Measurements from ENCODE around the gene CORO1A. TPM values are rescaled to one million over a fixed set of nuclear protein-coding genes. Genes with fewer than 3 reads are reported as not detected.
A peak's percentile ranks its signal among the peaks of the same experiment; 100 is the strongest.

Gene CORO1A
- total and polyA plus RNA-seq, 2 experiments from 2014 or later = 10.2 to 23.5 TPM

- no peak overlapping the region for H3K4me3 Mint-ChIP-seq
- no peak for DNase-seq (ENCODE audit: low spot score)
- no peak for ATAC-seq
Measured at GRCh38 chr16:30186444-30186781, 3.0 kb downstream of the CORO1A start.

GRCh38 chr16:30186782-30187555 is 3.6 kb downstream of the CORO1A start:
- no peak overlapping the region for H3K4me3 Mint-ChIP-seq
- peaks cover 4% of the 10 kb centered on the region; the same call in 1 of the 2 replicates for H3K4me1 ChIP-seq (ENCODE audit: insufficient read depth)
- H2AFZ ChIP-seq = no peak overlapping the region
- no peak overlapping the region for H3K4me3 ChIP-seq
- H3F3A ChIP-seq (replicated peaks; ENCODE audit: low read depth) = 0 out of 2 replicates have a peak, but pooled peaks cover 5% of the 10 kb centered on the region
- no peaks in the 10 kb centered on the region for H3K36me3 ChIP-seq (ENCODE audit: insufficient read depth)
- peak overlapping the region; percentile 82; the same call in 1 of the 2 replicates for H3K27ac Mint-ChIP-seq
- H3K4me2 ChIP-seq = no peak overlapping the region
- no peaks in the 10 kb centered on the region for H4K20me1 ChIP-seq (replicated peaks; ENCODE audit: insufficient read depth)
- DNase-seq (ENCODE audit: low spot score) (peak; percentile 85), ATAC-seq (peak; percentile 60)
- no peaks in the 10 kb centered on the region for H3K79me2 ChIP-seq (replicated peaks; ENCODE audit: insufficient read depth)
- no peaks in the 10 kb centered on the region for H3K36me3 Mint-ChIP-seq (ENCODE audit: low read depth)
- no peaks in the 10 kb centered on the region for H3K9me2 ChIP-seq (ENCODE audit: insufficient read depth)
- TF ChIP-seq JUNB (IDR thresholded peaks at IDR 0.05; ENCODE audit: unreplicated experiment) (no peak), POLR2AphosphoS5 (IDR thresholded peaks at IDR 0.05; ENCODE audit: low read depth) (peak; percentile 13; the same call in 1 of the 2 replicates), CREB1 (CRISPR knock-in tag; IDR thresholded peaks at IDR 0.05; ENCODE audit: low read depth) (0 out of 2 replicates have a peak, but pooled peaks have one; percentile 18), CTCF (conservative IDR thresholded peaks at IDR 0.05; ENCODE audit: low read depth in 2 of 2) (peak; percentile 77 to 92)
- H3K27me3 ChIP-seq (ENCODE audit: insufficient read depth) = peaks cover 7% of the 10 kb centered on the region; the same call in 1 of the 2 replicates
- no peaks in the 10 kb centered on the region for H3K9me3 Mint-ChIP-seq
- H3K4me1 Mint-ChIP-seq = peaks cover 15% of the 10 kb centered on the region; the same call in 2 of the 3 replicates
- no peak overlapping the region for H3K27ac ChIP-seq (ENCODE audit: low read depth)
- peaks cover 11% of the 10 kb centered on the region for H3K27me3 Mint-ChIP-seq (ENCODE audit: insufficient read depth, low read depth, poor library complexity)

More at GRCh38 chr16:30186444-30186781, 3.0 kb downstream of the CORO1A start:
- Histone ChIP-seq H3K27ac (ENCODE audit: low read depth) (no peak overlapping the region), H3K79me2 (replicated peaks; ENCODE audit: insufficient read depth) (no peaks in the 10 kb centered on the region), H3K4me1 (ENCODE audit: insufficient read depth) (peaks cover 4% of the 10 kb centered on the region; the same call in 1 of the 2 replicates), H2AFZ (no peak overlapping the region), H3K27me3 (ENCODE audit: insufficient read depth) (peaks cover 10% of the 10 kb centered on the region; the same call in 1 of the 2 replicates), H3K36me3 (ENCODE audit: insufficient read depth) (no peaks in the 10 kb centered on the region), H3F3A (replicated peaks; ENCODE audit: low read depth) (0 out of 2 replicates have a peak, but pooled peaks cover 5% of the 10 kb centered on the region), H4K20me1 (replicated peaks; ENCODE audit: insufficient read depth) (no peaks in the 10 kb centered on the region), H3K4me3 (no peak overlapping the region), H3K4me2 (no peak overlapping the region), H3K9me2 (ENCODE audit: insufficient read depth) (no peaks in the 10 kb centered on the region)
- Mint-ChIP-seq H3K36me3 (ENCODE audit: low read depth) (no peaks in the 10 kb centered on the region), H3K9me3 (no peaks in the 10 kb centered on the region), H3K27ac (no peak overlapping the region), H3K4me1 (peaks cover 15% of the 10 kb centered on the region; the same call in 2 of the 3 replicates), H3K27me3 (ENCODE audit: insufficient read depth, low read depth, poor library complexity) (peaks cover 11% of the 10 kb centered on the region)
- TF ChIP-seq EZH2phosphoT487 (IDR thresholded peaks at IDR 0.05; ENCODE audit: unreplicated experiment) (no peak), JUNB (IDR thresholded peaks at IDR 0.05; ENCODE audit: unreplicated experiment) (no peak), NANOG (IDR thresholded peaks at IDR 0.05; ENCODE audit: borderline replicate concordance) (no peak), POLR2AphosphoS5 (IDR thresholded peaks at IDR 0.05; ENCODE audit: low read depth) (no peak)

- Mint-ChIP-seq H3K27ac (no peak overlapping the region), H3K4me3 (no peak overlapping the region), H3K4me1 (peaks cover 15% of the 10 kb centered on the region; the same call in 2 of the 3 replicates), H3K36me3 (ENCODE audit: low read depth) (no peaks in the 10 kb centered on the region), H3K9me3 (no peaks in the 10 kb centered on the region), H3K27me3 (ENCODE audit: insufficient read depth, low read depth, poor library complexity) (peaks cover 11% of the 10 kb centered on the region)
- H2AFZ ChIP-seq = no peak overlapping the region
- no peak overlapping the region for H3K4me3 ChIP-seq
- no peaks in the 10 kb centered on the region for H3K36me3 ChIP-seq (ENCODE audit: insufficient read depth)
- 0 out of 2 replicates have a peak, but pooled peaks cover under 1% of the 10 kb centered on the region for H3F3A ChIP-seq (replicated peaks; ENCODE audit: low read depth)
- DNase-seq (ENCODE audit: low spot score) = no peak
- H4K20me1 ChIP-seq (replicated peaks; ENCODE audit: insufficient read depth) = no peaks in the 10 kb centered on the region
- no peak overlapping the region for H3K4me2 ChIP-seq
- 0 out of 2 replicates have a peak, but pooled peaks cover 2% of the 10 kb centered on the region for H3K27me3 ChIP-seq (ENCODE audit: insufficient read depth)
- H3K4me1 ChIP-seq (ENCODE audit: insufficient read depth) = peaks cover 4% of the 10 kb centered on the region; the same call in 1 of the 2 replicates
- ATAC-seq = no peak
- no peaks in the 10 kb centered on the region for H3K9me2 ChIP-seq (ENCODE audit: insufficient read depth)
- no peaks in the 10 kb centered on the region for H3K79me2 ChIP-seq (replicated peaks; ENCODE audit: insufficient read depth)
- H3K27ac ChIP-seq (ENCODE audit: low read depth) = no peak overlapping the region
- TF ChIP-seq ZNF462 (CRISPR knock-in tag; IDR thresholded peaks at IDR 0.05) (no peak), ZNF331 (CRISPR knock-in tag; IDR thresholded peaks at IDR 0.05; ENCODE audit: low read depth) (no peak)
Measured at GRCh38 chr16:30187556-30187865, 4.1 kb downstream of the CORO1A start.

Data from GM23338 (cell line).